DMS 273 treated with DMSO at 0.1 percent for 48 hours (cell line): ENCODE data around the gene ANXA1.

Experiments
- DNase-seq: peaks from one replicate; lab custom pipeline; 2025; lab: John Stamatoyannopoulos, UW

The ANXA1 gene

DNA sequence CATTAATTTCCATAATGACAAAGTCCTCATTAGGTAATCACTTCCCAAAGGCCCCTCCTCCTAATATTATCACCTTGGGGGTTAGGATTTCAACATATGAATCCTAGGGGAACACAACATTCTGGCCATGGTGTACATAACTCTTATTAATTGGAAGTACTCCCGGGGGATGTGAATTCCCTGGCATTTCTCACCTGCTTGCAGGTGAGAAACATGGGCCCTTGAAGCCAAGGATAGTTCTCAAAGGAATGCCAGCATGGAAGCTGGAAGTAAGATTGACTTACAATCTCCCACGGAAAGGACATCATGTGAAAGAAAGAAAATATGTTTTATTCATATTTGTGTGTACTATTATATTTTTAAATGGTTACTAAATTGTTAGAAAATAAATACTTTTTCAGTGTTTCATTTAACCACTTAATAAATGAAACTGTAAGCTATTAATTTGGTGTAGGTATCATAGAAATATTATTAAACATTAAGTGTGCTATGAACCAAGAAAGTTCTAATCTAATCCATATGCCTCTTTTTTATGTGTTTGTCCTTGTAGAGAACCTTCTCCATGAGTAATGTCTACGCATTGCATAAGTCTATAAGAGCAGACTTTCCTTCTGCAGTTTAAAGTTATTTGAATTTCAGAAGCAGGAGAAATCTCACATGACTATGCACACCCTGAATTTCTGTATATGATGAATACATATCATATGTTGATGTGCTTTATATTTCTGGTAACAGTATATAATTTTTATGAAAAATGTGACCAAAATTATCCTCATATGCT, 59.4 kb downstream of the ANXA1 start:
- DNase-seq: no peak

DNA sequence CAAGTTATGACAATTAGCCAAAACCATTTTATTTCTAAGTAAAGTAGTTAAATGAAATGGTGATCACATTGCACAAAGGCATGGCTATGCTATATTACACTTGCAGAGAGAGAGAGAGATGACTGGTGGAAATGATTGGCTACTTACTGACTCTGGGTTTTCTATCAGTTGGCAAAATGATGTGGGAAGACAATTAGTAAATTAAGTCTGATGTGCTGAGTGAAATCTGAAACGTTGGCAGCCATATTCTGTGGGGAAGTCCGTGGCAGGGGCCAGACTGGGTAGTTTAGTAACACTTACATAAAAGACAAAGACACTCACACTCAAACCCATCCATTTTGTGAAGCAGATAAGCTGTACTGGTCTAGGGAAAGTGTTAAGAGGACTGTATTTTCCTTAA, 61.6 kb downstream of the ANXA1 start:
- no peak for DNase-seq

DNA sequence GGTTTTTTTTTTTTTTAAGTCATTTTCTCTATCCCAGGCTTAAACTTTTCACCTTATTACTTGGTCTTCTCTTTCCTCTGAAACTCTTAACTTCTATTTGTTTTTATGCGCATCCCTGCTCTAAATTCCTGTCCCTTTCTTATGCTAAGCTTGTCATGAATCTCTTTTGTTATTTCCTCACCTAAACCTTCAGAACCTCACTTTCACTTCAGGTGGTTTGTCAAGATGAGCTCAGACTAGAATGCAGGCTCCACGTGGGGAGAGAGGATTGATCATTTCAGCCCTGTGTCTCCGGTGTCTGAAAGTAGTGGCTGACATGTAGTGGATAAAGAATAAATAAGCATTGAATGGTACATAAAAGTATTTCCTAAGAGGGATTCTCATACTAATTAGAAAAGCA, 63.6 kb downstream of the ANXA1 start:
- no peak for DNase-seq

DNA sequence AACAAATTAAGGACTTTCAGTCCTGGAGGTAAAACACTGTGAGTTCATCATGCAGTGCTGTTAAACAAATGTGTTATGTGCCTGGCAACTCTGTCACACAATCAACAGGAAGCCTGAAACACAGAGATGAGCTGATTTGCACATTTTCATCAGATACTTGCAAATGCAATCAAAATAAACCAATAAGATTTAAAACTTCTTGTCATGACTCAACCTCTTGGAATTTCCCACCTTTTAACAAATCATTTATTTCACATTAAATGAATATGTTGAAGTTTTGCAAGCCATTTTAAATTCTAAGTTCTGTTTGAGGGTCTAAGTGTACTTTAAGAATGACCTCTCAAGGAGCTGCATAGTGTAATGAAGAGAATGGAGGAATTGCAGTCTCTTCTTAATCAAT, 64.4 kb downstream of the ANXA1 start:
- no peak for DNase-seq
